Endothelial cell of hepatic sinusoid (primary cell): ENCODE results near the gene CFL2.
"Not testable (repeated sequence)": the region's sequence is repeated elsewhere in the genome, so short reads cannot be mapped to it uniquely, and the experiment has no call there.

Source experiments
- in situ Hi-C: cut with HindIII; loops from 2 replicates; pipeline ENCODE4 v1.10.0; 2017; ENCODE audit warnings: low sequenced_read_pairs

Gene CFL2

GRCh38 chr14:34714320-34715126 is at the start of gene CFL2:
CFL2 (minus strand) TSS chr14:34714593; CDS start chr14:34714540, 53 bp downstream.
- in situ Hi-C loops, result loop anchor here (10.0 to 25.0 kb wide), 2 partner anchors 60 to 127 kb away; no protein-coding TSS in a partner anchor

DNA sequence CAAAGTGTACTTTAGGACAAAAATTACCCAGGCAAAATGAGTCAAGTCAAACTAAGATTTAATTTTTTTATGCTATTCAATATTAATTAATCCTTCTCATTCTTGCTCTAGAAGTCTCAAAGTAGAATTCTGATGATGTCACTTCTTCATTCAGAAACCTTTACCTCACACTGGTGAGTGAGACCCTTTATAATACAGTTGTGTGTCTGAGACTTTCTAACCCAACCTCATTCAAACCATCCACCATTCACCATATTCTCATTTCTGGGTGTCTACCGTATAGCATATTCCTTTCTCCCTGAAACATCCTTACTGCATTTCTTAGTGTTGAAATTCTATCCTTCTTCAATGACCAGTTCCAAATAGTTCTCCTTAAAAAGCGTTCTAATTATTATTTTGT is 40.8 kb upstream of the CFL2 start:
- in situ Hi-C loops, result no loop called here

DNA sequence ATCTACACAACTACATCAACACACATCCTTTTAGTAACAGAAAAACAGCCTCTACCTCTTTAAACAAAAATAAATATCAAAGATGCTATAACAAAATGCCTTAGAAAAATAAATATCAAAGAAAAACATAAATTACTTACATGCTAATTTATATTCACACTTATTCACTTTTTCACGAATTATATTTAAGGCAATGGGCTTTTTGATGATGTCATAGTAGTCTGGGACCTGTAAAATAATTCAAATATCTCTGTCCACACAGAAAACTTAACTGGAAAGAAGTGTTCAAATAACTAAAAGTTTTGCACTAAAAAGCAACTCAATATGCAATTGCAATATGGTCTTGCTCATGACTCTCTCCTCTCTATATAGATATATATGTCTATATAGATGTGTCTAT is 40.3 kb upstream of the CFL2 start:
- in situ Hi-C loops, result no loop called here

DNA sequence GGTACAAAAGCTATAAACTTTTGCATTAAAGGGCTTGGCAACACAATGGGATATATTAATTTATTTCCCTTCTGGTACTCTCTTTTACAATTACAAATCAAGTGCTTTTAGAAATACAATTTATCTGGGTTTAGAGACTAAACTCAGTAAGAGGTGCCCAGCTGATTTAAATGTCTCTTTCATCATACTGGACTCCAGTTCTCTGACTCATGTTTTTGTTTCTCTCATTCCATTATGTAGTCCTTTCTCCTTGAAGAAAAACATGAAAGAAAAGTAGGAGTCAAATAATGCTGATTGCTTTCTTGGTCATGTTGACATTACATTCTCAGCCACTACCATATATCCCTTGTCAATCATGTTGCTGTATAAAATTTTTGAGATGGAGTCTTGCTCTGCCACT is 36.3 kb upstream of the CFL2 start:
- in situ Hi-C loops, result no loop called here

GRCh38 chr14:34750233-34750632 is 35.8 kb upstream of the CFL2 start:
- in situ Hi-C loops, result no loop called here

GRCh38 chr14:34749408-34749807 is 35.0 kb upstream of the CFL2 start:
- in situ Hi-C loops, result no loop called here

DNA sequence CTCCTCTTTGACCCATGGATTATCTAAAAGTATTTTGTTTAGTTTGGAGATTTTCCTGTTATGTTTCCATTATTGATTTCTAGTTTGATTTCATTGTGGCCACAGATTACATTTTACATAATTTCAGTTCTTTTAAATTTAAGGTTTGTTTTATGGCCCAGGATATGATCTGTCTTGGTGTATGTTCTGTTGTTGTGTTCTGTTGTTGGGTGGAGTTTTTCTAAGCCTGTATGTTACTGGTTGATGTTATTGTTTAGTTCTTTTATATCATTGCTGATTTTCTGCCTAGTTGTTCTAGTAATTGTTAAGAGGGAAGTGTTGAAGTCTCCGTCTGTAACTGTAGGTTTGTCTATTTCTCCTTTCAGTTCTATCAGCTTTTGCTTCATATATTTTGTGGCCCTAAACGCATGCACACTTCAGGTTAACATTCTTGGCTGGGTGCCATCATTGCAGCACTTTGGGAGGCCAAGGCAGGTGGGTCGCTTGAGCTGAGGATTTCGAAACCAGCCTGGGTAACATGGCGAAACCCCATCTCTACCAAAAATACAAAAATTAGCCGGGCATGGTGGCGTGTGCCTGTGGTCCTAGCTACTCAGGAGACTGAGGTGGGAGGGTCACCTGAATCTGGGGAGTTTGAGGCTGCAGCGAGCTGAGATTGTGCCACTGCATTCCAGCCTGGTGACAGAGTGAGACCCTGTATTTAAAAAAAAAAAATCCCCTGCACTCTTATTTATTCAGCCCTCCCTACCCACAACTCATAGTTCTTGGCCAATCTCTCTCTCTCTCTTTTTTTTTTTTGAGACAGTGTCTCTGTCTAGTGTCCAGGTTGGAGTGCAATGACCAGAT is 28.1 kb upstream of the CFL2 start:
- in situ Hi-C loops, result no loop called here

DNA sequence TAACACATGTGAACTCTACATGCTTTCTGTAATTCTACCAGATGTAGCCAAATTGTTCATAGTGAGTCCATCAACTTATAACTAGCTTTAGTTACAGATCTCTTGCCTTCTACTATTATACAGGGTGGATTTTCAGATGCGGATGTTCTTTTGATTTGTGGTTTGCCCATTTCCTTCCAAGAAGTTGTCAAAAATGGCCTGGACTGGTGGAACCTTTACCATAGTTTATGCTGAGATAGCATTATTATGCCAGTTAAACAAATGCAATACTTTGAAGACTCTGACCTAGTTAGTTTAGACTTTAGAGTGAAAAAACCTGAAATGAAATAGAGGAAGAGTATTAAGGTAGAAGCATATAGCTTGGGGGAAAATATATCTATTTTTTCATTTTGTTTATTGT is 27.4 kb upstream of the CFL2 start:
- in situ Hi-C loops, result no loop called here

DNA sequence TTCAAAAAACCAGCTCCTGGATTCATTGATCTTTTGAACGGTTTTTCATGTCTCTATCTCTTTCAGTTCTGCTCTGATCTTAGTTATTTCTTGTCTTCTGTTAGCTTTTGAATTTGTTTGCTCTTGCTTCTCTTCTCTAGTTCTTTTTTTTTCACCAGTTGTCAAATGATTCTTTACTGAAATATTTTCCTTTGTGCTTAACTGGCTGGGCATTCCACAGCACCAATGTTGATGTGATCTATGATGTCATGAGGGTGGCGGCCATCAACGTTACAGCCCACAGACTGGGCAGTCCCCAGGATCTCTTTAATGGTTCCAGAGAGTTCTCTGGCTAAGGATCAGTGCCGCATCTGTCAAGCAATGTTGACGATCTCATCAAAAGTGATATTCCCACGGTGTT is 25.7 kb upstream of the CFL2 start:
- in situ Hi-C loops, result not testable (repeated sequence)

DNA sequence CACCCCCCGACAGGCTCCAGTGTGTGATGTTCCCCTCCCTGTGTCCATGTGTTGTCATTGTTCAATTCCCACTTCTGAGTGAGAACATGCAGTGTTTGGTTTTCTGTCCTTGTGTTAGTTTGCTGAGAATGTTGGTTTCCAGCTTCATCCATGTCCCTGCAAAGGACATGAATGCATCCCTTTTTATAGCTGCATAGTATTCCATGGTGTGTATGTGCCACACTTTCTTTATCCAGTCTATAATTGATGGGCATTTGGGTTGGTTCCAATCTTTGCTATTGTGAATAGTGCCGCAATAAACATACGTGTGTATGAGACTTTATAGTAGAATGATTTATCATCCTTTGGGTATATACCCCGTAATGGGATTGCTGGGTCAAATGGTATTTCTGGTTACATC is 22.7 kb upstream of the CFL2 start:
- in situ Hi-C loops, result not testable (repeated sequence)

- in situ Hi-C loops, result no loop called here
Observed at GRCh38 chr14:34733245-34733644, 18.9 kb upstream of the CFL2 start.

DNA sequence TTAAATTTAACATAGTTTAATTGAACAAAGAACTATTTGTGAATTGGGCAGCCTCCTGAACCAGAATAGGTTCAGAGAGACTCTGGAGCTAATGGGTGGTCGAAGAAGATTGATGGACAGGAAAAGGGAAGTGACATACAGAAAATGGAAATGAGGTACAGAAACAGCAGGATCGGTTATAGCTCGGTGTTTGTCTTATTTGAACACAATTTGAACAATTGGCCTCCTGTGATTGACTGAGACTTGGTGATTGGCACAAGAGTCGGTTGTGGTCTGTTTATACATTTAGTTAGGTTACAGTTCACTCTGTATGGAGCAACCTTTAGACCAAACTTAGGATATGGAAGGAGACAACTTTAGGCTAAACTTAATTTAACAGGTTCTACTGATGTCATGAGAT is 18.4 kb upstream of the CFL2 start:
- in situ Hi-C loops, result no loop called here

DNA sequence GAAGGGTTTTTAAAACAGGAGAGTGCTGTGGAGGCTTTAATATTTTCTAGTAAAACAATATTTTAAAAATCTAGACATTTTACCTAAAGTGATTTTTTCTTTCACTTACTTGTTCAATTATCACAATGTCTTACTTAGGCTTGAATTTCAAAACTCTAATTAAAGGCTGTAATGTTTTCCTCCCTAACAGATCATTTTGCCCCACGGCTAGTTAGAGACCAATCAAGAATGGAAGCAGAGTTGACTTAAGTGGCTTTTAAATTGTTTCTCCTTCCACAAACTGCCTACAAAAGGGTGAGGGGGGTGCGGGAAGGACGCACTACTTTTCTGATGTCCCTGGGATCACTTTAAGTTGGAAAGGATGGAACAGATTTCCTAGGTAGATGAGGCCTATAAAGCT is 9.5 kb upstream of the CFL2 start:
- in situ Hi-C loops, result loop anchor here (25.0 kb wide), 1 partner anchor 137 kb away; no protein-coding TSS in a partner anchor

- in situ Hi-C loops, result loop anchor here (25.0 kb wide), 1 partner anchor 136 kb away; no protein-coding TSS in a partner anchor
Observed at GRCh38 chr14:34722723-34723545, 8.5 kb upstream of the CFL2 start.

DNA sequence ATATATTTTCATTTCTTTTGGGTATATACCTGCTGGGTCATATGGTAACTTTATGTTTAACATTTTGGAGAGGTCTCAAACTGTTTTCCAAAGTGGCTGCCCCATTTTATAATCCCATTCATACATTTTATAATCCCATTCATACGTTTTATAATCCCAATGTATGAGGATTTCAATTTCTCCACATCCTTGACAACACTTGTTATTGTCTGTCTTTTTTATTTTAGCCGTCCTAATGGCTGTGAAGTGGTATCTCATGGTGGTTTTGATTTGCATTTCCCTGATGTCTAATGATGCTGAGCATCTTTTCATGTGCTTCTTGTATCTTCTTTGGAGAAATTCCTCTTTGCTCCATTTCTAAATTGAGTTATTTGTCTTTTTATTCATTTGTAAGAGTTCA is 6.7 kb upstream of the CFL2 start:
- in situ Hi-C loops, result loop anchor here (25.0 kb wide), 1 partner anchor 134 kb away; no protein-coding TSS in a partner anchor

GRCh38 chr14:34718750-34719304 is 4.4 kb upstream of the CFL2 start:
- in situ Hi-C loops, result loop anchor here (10.0 to 25.0 kb wide), 2 partner anchors 56 to 132 kb away; no protein-coding TSS in a partner anchor

DNA sequence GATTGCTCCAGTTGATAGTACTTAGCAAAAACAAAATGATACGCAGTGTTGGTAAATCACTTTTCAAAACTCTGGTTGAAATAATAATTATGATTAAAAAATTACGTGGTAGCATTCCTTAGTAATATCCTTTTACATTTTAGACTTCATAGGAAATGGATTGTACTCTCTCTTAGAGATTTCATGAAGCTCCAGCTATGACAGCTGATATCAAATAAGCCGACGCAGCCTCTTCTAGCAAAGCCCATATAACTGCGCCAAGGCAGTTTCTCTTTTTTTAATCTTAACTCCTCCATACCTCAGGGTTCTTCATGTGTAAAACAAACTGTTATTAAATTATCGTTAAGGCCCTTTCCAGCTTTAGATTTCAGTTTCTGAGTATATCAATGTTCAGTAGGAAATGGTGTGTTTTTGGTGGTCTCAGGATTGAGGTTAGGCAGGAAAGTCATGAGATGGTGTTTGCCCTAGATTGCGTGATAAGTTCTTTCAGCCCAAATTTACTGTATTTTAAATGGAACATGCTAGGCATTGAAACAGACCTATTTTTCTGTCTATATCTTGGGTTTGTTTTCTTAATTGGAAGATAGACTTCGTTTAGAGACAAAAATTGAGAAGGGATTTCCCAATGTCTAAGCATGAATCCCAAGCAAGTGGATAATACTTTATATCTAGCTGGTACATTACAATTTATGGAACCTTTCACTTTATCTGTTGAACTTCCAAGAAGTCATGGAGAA is 902 bp upstream of the CFL2 start:
- in situ Hi-C loops, result loop anchor here (10.0 to 25.0 kb wide), 2 partner anchors 60 to 128 kb away; no protein-coding TSS in a partner anchor

DNA sequence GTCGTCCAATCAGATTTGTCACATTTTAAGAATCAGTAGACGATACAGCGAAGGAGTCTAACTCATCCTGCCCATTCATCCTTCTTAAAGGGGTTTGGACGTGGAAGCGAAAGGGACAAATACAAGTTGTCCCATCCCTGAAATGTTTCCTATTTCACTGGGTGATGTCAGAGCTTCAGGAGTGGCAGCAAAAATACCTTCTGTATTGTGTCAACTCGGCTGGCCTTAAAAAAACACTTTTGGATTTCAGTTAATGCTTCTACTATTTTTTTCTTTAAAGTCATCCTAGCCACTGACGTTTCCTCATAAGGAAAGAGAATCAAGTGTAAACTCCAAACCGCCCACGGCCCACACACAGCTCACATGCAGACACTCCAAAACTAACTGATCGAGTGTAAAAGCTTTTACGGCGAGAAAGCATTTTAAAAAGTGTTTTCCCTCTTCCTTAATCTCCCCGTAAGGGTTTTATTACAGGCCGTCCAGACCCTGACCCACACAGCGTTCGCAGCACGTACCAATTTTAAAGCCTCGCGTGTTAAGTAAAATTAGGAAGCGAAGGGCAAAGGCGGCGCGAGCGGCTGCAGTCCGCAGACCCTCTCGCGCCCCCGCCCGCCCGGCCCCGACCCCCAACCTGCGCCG is 593 bp downstream of the CFL2 start:
- in situ Hi-C loops, result loop anchor here (10.0 to 25.0 kb wide), 2 partner anchors 61 to 126 kb away; no protein-coding TSS in a partner anchor

GRCh38 chr14:34713122-34713680 is 1.2 kb downstream of the CFL2 start:
- in situ Hi-C loops, result loop anchor here (10.0 to 25.0 kb wide), 2 partner anchors 62 to 126 kb away; no protein-coding TSS in a partner anchor
